ENCODE measurements around the gene MAB21L1.

Gene MAB21L1

DNA sequence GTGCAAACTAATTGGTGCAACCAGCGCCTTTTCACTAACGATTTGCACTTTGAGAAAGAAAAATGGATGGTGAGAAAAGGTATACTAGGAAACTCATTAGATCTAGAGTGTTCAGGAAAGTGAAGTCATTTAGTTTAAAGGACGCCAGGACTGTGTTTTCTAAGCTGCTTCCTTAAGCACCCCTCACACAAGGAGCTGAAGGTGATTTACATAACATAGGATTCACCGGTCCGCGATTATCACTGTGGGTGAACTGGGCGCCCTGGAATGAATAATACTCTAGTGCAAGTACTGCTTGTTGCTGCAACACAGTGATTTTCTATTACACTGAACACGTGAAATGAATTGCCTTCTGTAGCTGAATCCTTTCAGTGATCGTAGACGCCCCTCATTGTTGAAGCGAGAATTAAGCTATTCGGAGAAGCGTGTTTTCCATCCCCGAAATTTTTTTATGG, 2.6 kb upstream of the MAB21L1 start:
- DNase-seq = no peak

DNA sequence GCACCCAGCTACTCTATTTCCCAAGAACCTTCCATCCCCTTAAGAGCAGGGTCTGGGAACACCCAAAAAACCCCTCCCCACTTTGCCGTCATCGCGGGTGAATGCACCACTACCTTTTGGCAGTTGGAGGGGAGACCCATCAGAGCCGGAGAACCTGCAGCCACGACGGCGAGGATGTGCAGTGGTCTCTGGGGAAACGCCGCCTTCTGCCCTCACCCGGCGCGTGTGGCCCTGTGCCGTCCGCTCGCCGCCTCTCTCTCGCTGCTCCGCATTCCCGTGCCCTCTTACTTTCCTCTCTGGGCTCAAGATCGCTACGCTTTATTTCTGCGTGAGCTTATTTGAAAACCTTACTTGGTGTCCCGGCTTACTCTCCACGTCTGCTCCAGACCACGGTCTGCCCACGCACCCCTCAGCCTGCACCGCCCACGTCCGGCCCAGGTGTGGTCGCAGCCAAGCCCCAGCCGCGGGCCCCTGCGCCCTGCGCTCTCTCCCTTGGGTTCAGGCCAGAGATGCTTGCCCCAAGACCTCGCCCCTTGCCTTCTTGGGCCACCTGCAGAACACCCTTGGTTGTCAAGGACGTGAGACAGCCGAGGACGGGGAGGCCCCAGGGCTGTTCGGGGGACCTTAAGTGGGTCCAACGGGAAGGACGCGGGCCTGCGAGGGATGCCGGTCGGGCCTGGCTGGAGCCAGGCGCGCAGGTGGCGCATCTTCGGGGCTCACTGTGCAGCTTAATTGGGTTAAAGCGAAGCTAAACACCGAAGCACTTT, 2.0 kb upstream of the MAB21L1 start:
- no peak for DNase-seq

DNA sequence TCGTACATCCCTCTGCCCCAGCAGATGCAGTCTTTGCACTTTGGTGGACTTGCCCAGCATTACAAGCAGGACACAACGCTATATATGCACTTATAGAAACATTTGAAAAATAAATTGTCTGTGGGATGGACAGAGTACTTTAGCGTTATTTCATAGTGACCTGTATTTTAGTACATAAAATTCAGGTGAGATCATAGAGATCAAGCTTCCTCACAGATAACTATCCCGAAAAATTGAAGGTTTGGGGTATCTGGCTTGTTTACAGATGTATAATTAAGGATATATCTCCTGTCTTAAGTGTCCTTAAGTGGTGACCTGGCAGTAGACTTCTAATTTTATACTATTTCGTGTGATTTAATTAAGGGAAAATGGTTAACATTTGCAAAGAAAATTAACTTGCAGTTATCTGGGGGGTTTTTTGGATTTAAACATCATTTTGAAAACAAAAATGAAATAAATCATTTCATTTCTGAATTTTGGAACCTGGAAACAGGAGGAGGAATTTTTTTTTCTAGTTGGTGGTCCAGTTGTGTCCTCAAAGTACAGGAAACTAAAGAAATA, 977 bp upstream of the MAB21L1 start:
- DNase-seq = no peak

DNA sequence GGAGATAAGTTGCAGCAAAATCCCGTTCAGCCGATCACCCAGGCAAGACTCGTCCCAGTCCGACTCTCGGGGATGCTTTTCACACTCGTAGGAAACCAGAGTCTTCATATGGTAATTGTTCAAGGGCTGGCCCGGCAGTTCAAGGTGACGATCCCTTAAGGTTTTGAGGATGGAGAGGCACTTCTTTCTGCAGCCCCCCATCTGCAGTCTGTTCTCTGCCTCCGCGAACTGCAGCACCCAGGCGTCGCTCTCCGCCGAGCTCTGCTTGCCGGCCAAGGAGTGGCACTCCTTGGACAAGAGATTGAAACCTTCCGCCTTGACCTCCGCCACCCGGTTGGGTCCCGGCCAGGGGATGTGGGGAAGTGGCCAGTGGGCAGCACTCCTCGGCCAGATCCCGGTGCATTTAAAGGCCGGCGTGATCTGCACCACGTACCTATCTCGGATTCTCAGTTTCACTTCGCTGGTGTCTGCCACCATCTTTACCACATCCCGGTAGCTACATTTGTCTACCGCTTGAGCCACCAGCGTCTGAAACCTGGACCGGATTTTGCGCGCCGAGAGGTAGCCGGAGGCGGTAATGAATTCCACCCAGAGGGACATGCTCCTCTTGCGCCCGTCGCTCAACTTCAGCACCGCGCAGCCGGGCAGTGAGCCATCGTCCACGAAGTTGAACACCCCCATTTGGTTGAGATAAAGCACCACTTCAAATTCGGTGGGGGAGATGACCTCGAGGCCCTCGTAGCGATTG, 1.1 kb downstream of the MAB21L1 start:
- DNase-seq = no peak

DNA sequence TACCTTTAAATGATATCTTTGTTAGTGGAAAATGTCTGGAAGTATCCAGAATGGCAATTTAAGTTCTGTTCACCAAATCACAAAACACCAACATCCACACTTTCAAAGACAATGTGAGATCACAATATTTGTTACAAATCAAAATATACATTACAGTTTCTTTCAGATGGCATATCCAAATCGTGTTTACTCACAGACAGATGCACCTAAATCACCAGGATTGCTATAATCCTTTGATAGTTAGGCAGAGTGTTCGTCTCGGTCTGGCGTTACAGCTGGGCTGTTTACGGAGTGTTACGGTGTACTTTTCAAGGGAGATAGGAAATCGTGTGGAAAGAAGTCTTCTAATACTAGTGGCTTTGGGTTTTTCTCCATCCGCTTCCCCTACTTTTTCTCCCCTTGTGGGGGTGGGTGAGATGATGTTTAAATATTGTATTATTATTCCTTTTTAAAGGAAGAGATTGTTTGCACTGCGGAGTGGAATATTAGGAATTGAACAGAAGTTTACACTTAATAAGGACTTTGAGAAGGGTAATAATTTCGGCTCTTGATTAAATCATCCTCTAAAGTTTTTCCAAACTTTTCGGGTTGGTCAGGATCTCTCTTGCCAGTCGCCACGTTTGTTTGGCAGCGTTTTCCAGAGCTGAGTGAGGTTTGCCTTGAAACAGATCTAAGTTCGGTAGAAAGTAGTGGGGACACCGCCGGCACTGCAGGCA, 1.8 kb downstream of the MAB21L1 start:
- no peak for DNase-seq

DNA sequence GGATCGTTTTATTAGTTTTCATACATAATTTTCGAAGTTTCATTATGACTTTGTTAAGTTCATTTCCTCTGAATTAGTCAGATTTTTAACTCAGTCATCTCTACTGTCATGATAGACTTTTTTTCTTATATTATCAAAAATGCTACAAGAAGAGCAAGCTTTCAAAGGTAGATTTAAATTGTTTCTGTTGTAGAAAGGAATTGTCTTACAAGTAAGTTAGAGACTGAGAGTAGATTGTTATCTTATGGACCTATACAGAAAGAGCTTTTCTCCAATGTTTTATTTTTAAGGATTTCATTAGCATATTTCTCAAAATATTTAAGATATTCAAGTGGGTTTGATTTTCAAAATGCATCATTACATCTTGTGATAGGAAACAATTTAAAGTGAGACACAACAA, 2.7 kb downstream of the MAB21L1 start:
- DNase-seq = no peak

DNA sequence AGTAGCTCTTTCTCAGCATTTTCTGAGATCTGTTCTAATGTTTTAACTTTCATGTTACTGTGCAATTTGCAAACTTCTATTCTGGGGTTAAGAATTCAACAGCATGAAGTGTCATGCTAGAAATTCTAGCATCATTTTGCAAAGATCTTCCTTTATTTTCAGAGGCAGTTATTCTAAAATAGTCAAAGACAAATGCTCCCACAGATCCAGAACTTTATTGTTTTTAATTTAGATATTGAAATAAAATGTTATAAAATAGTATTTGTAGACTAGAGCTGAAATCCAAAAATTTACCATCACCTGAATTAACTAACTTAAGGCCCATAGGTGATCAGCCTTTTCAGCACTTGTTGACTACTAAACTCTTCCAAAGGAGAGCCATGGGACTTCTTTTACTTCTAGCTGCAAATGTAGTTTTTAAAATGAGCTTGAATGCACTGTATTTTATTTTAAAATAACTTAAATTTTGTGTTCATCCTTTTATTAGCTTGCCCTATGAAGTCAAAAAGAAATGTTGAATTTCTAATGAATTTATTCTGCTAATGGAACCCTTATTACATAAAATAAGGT, 3.2 kb downstream of the MAB21L1 start:
- DNase-seq = no peak

DNA sequence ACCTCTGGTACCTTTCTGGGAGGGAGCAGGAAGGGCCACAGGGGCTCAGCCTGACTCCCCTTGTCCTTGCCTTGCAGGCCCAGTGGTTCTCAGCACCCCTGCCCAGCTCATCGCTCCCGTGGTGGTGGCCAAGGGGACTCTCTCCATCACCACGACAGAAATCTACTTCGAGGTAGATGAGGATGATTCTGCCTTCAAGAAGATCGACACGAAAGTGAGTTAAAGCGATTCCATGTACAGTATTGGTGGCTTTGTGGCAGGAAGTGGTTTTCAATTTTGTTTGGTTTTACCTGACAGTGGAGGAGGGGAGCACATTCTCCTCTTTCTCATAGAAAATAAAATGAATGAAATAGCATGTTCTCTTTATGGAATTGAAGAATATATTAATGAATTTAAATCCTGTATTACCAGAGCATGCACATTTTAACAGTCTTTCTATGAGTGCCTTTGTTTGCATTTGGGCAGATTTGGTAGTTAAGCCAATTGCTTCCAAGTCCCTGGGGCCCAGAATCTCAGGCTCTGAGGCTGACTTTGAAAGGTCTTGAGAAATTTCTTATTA, 4.1 kb downstream of the MAB21L1 start:
- no peak for DNase-seq

DNA sequence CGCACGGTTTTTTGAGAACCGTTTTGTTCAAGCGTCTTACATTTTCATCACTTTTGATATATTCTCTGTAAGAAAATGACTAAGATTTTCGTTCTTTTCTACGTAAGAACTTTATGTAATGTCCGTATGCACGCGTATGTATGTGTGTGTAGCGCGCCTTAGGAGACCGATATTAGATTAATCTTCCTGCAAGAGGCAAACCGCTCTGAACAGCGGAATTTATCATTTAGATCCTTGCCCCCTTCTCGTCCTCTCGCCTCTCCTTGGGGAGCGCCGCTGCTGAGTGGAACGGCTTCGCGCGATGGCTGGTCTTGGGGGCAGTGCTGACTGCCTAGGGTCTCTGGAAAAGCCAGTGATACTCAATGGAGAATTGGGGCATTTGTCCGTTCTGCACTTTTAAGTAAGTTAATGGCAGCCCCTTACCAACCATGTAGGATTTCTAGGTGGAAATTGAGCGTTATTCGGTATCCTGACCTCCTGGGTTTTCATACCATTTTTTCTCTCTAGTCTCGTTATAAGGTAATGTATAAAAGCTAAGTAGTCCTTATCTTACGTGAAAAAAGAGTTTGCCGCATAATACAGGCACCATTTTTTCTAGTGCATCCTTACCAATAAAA, 4.7 kb downstream of the MAB21L1 start:
- DNase-seq = no peak

DNA sequence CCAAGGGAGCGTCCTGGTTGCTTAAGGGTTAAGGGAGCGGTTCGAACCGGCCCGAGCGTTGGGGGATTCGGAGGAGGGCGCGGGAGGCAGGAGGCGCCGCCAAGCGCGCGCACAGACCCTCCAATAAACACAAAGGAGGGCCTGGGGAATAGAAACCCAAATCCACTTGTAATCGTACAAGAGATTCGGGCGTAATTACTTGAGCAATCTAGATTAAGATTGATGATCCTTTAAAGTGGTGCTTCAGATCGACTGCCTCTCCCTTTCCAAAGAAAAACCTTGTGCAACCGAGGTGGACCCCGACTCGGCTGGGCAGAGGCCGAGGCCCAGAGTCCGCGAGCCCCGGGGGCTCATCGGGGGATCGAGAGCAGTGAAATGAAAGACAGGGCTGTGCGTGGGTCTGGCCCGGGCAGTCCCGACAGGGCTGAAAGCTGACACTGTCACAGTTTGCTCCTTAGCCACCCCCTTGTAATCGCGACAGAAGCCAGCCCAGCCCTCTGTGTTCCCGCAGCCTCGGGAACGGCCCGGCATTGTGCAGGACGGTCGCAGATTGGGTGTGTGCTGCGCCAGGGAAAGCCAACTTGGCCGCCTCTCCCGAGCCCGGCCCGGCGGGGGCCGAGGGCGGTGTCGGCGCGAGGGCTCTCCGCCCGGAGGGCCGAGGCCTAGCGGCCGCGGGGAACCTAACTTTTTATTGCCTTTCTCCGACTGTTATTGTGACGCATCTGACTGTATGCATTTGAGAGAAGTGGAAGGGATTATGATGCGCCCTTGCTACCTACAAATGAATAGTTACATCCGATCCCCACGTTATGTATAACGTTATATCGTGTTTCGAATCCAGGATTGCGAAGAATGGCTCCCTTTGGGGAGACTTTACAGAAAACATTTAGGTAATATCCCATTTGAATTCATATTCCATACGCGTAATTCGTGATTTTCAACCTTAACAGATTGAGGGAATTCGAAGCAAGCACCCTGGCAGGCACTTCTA, 5.5 kb downstream of the MAB21L1 start:
- DNase-seq = no peak

DNA sequence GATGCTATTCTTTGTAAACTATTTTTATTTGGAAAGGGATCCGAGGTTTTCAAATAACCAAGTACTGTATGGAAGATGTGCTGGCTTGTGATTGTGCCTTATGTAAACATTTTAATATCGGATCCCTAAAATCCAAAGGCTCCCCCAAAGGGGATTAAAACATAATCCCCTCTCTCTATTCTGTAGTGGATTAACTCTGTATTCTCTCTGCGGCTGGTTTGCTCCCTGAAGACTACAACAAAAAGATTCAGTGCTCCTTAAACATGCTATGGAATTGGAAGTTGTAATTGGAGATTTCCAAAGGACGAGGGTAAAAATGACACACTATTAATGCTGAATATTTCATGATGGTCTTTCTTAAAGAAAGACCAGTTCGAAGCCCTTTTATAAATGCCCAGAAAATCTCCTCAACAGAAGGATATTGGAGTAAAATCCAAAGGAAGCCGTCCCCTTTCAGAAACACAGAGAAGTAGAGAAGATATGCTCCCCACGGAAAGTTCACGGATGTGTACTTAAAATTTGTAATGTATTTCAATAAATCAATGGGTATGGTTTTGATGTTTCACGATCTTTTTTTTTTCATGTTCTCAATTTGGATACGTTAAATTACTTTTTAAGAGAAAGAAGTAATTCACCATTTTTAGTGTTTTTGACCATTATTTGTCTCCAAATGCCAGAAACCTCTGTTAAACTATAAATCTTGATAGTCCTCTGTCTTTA, 6.5 kb downstream of the MAB21L1 start:
- DNase-seq = no peak

DNA sequence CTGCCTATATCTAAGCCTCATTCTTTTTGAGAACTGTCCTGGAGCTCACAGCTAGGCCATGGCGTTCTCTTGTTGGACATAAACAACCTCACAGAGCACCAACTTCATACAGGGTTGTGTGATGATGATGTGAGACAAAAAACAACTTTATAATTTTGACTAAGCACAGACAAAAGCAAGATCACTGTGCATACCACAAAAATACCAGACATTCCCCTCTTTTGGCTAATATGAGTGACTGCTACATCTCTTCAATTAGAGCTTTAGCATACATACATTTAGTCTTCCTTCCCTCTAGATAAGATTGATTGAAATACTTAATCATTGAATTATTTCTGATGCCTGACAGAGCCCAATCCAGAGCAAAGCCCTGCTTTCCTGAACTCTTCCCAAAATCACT, 8.3 kb downstream of the MAB21L1 start:
- no peak for DNase-seq

DNA sequence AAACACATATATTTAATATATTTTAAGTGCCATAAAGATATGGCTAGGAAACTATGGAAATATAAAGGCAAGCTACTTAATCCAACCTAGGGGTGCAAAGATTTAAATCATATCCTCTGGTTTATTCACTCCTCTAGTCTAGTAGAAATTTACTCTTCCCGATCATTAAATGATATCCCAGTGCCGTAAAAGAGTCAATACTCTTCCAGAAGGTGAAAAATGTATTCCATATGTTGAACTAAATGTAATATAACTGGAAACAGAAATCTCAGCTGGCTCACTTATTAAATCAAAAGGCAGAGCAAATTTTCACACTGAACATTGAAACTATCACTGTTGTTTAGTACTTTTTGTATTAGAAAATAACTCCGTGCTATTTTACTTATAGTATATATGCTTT, 11.1 kb downstream of the MAB21L1 start:
- no peak for DNase-seq

DNA sequence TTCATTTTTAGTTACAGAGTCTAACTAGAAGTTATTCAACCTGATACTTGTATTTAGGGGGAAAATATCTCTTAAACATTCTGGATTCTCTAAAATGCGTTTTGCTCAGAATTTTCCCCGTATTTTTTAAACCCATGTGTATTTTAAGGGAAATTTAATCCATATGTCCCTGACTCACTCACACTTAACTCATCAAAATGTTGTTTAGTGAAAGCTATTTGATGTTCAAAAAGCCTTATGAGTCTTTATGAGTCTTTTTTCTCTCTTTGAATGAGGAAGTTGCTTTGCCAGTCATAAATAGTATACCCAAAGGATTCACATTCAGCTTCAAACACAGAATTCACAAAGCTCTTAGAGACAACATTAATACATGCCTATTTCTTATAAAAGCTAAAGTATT, 16.4 kb downstream of the MAB21L1 start:
- no peak for DNase-seq

DNA sequence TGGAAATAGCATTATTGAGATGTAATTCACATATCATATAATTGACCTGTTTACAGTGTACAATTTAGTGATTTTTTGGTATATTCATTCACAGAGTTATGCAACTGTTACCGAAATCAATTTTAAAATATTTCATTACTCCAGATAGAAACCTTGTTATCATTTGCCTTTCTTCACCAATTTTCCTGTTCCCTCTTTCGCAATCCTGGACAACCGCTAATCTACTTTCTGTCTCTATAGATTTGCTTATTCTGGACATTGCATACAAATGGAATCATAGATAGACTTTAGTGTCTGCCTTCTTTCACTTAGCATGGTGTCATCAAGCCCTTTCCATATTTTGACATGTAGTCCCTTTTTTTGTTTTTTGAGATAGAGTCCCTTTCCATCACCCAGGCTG, 19.2 kb downstream of the MAB21L1 start:
- no peak for DNase-seq

DNA sequence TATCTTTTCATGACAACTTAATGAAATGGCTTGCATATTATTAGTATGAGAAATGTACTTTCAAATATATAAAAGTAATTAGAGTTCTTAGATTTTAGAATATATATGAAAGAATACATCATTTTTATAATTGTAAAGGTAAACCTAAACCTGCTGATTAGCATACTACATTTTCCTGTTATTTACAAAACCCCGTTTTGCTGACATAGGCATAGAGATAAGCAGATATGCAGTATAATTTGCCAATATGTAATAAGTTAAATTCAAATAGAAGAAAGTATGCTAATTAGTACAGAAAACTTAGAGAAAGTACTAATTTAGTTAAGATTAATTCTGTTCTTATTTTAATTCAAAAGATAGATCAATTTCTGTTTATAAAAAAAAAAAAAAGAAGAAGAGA, 21.5 kb downstream of the MAB21L1 start:
- no peak for DNase-seq

DNA sequence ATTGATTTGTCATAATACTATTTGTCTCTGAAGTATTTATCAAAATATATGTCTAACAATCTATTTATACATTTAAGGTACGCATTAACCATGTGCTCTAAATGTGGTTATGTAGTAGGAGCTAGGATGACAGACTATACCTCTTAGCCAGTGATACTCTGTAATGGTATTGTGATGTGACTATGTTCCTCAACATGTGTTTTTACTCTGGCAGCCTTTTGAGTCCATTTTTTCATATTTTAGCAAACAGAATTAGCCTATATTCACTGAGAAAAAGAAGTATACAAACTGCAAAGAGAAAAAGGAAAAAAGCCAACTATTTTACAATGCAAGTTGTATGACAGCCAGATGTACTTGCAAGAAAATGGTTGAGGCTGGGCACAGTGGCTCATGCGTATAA, 26.7 kb downstream of the MAB21L1 start:
- no peak for DNase-seq

DNA sequence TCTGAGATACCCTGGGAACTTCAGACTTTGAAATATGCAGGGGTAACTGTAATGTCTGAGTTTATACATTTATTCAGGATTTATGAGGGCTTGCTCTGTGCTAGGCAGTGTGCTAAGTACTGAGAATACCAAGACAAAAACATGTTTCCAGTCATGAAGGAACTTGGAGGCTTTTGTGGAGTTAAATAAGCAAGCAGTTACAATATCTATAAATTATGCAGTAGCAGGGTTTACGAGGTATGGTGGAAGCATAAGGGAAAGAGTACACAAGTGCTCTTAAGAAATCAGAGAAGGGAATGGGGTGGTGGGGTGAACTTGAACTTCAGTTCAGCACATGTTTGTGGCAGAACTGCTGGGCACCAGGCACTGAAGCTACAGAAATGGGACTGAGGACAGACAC, 28.0 kb downstream of the MAB21L1 start:
- no peak for DNase-seq

All from KG1 (cell line).